Heart right ventricle (tissue), 16 donors: Measurements from ENCODE around the gene CORO2A. TPM values are rescaled to one million over a fixed set of nuclear protein-coding genes. Genes with fewer than 3 reads are reported as not detected.

Experiments used
- ATAC-seq, 8 donors: fragments of 200-7000 bp; cut with Tn5 transposase; one replicate each; pipeline ENCODE4 v1.9.1; 2020; ENCODE audit warnings: mild to moderate bottlenecking in 8 of 8, moderate library complexity in 8 of 8, moderate number of reproducible peaks in 1 of 8
- DNase-seq, 2 donors: peaks; one replicate each; pipeline ENCODE4 v3.0.0-alpha.2; 2020
- H3K27ac ChIP-seq, 10 donors: fragments of 200-600 bp; sonication (generic) in 2 of 10; one replicate each; pipeline versions ENCODE4 v1.5.0 to v1.8.0; 2020 to 2022; ENCODE audit warnings: mild to moderate bottlenecking in 3 of 10
- H3K27me3 ChIP-seq, 7 donors: fragments of 200-600 bp; one replicate each; pipeline ENCODE4 v1.8.0; 2021 to 2022; ENCODE audit warnings: mild to moderate bottlenecking in 2 of 7
- H3K36me3 ChIP-seq, 9 donors: fragments of 200-600 bp; sonication (generic) in 1 of 9; one replicate each; pipeline versions ENCODE4 v1.5.0 to v1.8.0; 2020 to 2022; ENCODE audit warnings: mild to moderate bottlenecking in 2 of 9
- H3K4me1 ChIP-seq, 9 donors: fragments of 200-600 bp; sonication (generic) in 1 of 9; one replicate each; pipeline versions ENCODE4 v1.5.0 to v1.8.0; 2020 to 2022; ENCODE audit warnings: mild to moderate bottlenecking in 4 of 9
- H3K4me3 ChIP-seq, 10 donors: fragments of 200-600 bp; sonication (generic) in 2 of 10; one replicate each; pipeline versions ENCODE4 v1.5.0 to v1.8.0; 2020 to 2022; ENCODE audit warnings: mild to moderate bottlenecking in 7 of 10, moderate library complexity in 2 of 10
- H3K9me3 ChIP-seq, 11 donors: fragments of 200-600 bp in 10 of 11; sonication (generic) in 2 of 11; one replicate each; pipeline versions ENCODE4 v1.5.0 to v1.8.0; 2013 to 2022; ENCODE audit warnings: mild to moderate bottlenecking in 2 of 11, control low read depth in 1 of 11, moderate library complexity in 1 of 11
- WGBS, 2 donors: extraction: QIAGEN DNeasy Blood & Tissue Kit; methylation state at CpG; one replicate each; pipeline ENCODE4 v1.1.7; 2013; ENCODE audit warnings: inconsistent platforms in 1 of 2; 5-methylcytosine and 5-hydroxymethylcytosine counted together
- intact Hi-C, 10 donors: fragments of 100-400 bp; cut with DNase I; formaldehyde crosslinking; loops; one replicate each; pipeline versions ENCODE4 v1.11.1 to v1.14.2; 2022
- microRNA-seq, 2 donors: library from miRNA; unstranded; fragments of <30 nt; microRNA quantifications; one replicate each; pipeline ENCODE4 v1.2.0, GENCODE V29; 2021
- polyA plus RNA-seq, 2 donors: library from polyadenylated mRNA; stranded (reverse); fragments of 200-250 nt; gene quantifications; one replicate each; pipeline ENCODE4 v1.2.3, GENCODE V29; 2013
- total RNA-seq, 10 donors: library from RNA; stranded (reverse); fragmentation: NEBNext Ultra II Directional in 3 of 10; extraction: Animal tissue kit (Norgen Biotek cat#: 25700) in 3 of 10; gene quantifications; one replicate each; pipeline versions ENCODE4 v1.2.1 to v1.2.4, GENCODE V29; 2021 to 2023
- TF ChIP-seq, protein P1 (sequence below), 9 donors: fragments of 200-600 bp; sonication (generic) in 2 of 9; IDR thresholded peaks; one replicate each; pipeline versions ENCODE4 v1.5.0 to v1.8.0; 2021 to 2022; ENCODE audit warnings: antibody characterized with exemption in 9 of 9, mild to moderate bottlenecking in 5 of 9, moderate library complexity in 1 of 9
- donor health status: Arrhythmogenic right ventricular cardiomyopathy.
- donor health status: ischemic (EF 13 %, LVEDD 7.1; RV severe dilation, severe dysfunction).
- donor health status: healthy with polysubstance abuse.
- donor health status: DM: no; HTN: yes; CAD: no.
- donor health status: DM: no; HTN: no; CAD: no.
- donor health status: ischemic (EF 25% LVEDD 6.9; RV normal size, moderate dysfunction).
- donor health status: ischemic (EF 25% LVEDD 5.7; RV mildly dilated, moderate dysfunction).
- donor health status: healthy.
- donor health status: DM: yes; HTN: yes; CAD: no.
- donor health status: Ischemic cardiomyopathy.
- donor health status: ischemic (EF 35%, LVEDD 5.7; RV mildly dilated, moderate dysfunction).
- donor health status: nonischemic (EF 11% LVEDD 7.7; RV severe dilation, severe dysfunction).
- donor health status: DM: yes; HTN: yes; CAD: no.
- donor health status: PGD.
- donor health status: ischemic (EF 29% LVEDD 5.4; RV normal size, mild dysfunction).
- donor health status: nonischemic (EF 23%, LVEDD 6.1; RV moderate dilation, normal function).

The CORO2A gene
- total and polyA plus RNA-seq, 12 donors = 0.06 to 0.90 (median 0.23) TPM

DNA sequence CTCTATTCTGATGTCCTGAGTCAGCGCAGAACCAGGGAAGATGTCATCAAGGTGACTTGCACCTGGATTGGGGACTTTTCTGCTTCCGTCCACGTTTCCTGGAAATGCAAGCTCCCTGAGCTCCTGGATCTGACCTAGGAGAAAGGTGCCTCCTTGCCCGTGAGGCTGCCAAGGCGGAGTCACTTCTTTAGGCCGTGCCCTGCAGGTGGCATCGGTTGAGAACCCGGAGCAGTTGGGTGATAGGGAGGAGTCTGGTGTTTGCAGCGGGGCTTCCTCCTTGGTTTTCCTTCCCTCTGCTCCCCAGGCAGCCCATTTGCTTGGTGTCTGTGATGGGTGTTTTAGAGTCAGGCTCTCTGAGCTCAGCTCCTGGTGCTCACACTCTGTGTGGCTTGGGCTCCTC, 120.7 kb downstream of the CORO2A start:
- TF ChIP-seq, protein P1, sequence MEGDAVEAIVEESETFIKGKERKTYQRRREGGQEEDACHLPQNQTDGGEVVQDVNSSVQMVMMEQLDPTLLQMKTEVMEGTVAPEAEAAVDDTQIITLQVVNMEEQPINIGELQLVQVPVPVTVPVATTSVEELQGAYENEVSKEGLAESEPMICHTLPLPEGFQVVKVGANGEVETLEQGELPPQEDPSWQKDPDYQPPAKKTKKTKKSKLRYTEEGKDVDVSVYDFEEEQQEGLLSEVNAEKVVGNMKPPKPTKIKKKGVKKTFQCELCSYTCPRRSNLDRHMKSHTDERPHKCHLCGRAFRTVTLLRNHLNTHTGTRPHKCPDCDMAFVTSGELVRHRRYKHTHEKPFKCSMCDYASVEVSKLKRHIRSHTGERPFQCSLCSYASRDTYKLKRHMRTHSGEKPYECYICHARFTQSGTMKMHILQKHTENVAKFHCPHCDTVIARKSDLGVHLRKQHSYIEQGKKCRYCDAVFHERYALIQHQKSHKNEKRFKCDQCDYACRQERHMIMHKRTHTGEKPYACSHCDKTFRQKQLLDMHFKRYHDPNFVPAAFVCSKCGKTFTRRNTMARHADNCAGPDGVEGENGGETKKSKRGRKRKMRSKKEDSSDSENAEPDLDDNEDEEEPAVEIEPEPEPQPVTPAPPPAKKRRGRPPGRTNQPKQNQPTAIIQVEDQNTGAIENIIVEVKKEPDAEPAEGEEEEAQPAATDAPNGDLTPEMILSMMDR (IDR thresholded peaks at IDR 0.05) = no peak
- no peak for ATAC-seq

More for the DNA sequence above, 120.7 kb downstream of the CORO2A start:
- DNase-seq = no peak
- Histone ChIP-seq H3K4me3 (no peak overlapping the region), H3K4me1 (peaks cover 0 to 24% (median 9%) of the 10 kb centered on the region in 9 donors), H3K27ac (no peak overlapping the region), H3K36me3 (peaks cover 0 to 36% (median 0%) of the 10 kb centered on the region in 9 donors), H3K9me3 (no peaks in the 10 kb centered on the region), H3K27me3 (no peaks in the 10 kb centered on the region)
- intact Hi-C loops = loop anchor here in 8 of 10 donors (5.0 to 10.0 kb wide), 5 partner anchors 123 to 193 kb away; partner anchors contain the start of genes CORO2A (in 1 of the 8) and TBC1D2 (in 1 of the 8)
- WGBS, 2 donors = 90% methylated on average over 9 of the region's 9 CpGs

Small RNA genes within 50 kb of the gene (microRNA-seq; reads per million reads assigned to microRNA genes)
- 0 reads per million in 2 donors for gene MIR6854

Other genes starting within 250 kb of the CORO2A start
- gene ANP32B, start 209.3 kb downstream of the CORO2A start, total RNA-seq = 10 to 100 TPM; 48.2 to 68.2 (median 56.9) TPM
- 10 to 100 TPM; 67.8 to 69.3 TPM for gene ANP32B, start 209.3 kb downstream of the CORO2A start, polyA plus RNA-seq
- 10 to 100 TPM; 20.0 to 43.7 (median 30.0) TPM for gene NANS, start 135.9 kb downstream of the CORO2A start, total RNA-seq
- gene NANS, start 135.9 kb downstream of the CORO2A start, polyA plus RNA-seq = 100 to 1,000 TPM in 1 of 2 donors, 10 to 100 TPM in 1; 38.3 to 141 TPM
- 10 to 100 TPM in 1 of 10 donors, 1 to 10 TPM in 6, under 1 TPM in 3; 0.47 to 11.2 (median 1.8) TPM for gene TRIM14, start 73.4 kb downstream of the CORO2A start, total RNA-seq
- gene TRIM14, start 73.4 kb downstream of the CORO2A start, polyA plus RNA-seq = 1 to 10 TPM in 1 of 2 donors, under 1 TPM in 1; 0.88 to 1.7 TPM
- 1 to 10 TPM in 9 of 10 donors, under 1 TPM in 1; 0.49 to 4.3 (median 1.7) TPM for gene TBC1D2, start 63.0 kb upstream of the CORO2A start, total RNA-seq
- 1 to 10 TPM; 2.3 to 2.8 TPM for gene TBC1D2, start 63.0 kb upstream of the CORO2A start, polyA plus RNA-seq